ENCODE data around the gene SLC13A1.
"Not testable (repeated sequence)": the region's sequence is repeated elsewhere in the genome, so short reads cannot be mapped to it uniquely, and the experiment has no call there.

- not testable (repeated sequence) for TF ChIP-seq EZH2phosphoT487 (IDR thresholded peaks at IDR 0.05; ENCODE audit: low read length); EZH2 (optimal IDR thresholded peaks at IDR 0.05; ENCODE audit: low read depth, low read length)
Observed at GRCh38 chr7:123084861-123085260, 114.9 kb downstream of the SLC13A1 start.

All from MM.1S (cell line).